ENCODE measurements around the gene KCNMA1. TPM values are rescaled to one million over a fixed set of nuclear protein-coding genes. Genes with fewer than 3 reads are reported as not detected.
"Not testable (repeated sequence)": the region's sequence is repeated elsewhere in the genome, so short reads cannot be mapped to it uniquely, and the experiment has no call there.

KCNMA1 gene
- polyA plus RNA-seq, 1 donor: 15.2 TPM

GRCh38 chr10:77603534-77603927, 34.1 kb downstream of the KCNMA1 start:
- no peak for DNase-seq

GRCh38 chr10:77602913-77603533, 34.6 kb downstream of the KCNMA1 start:
- no peak for DNase-seq

GRCh38 chr10:77602231-77602912, 35.2 kb downstream of the KCNMA1 start:
- no peak for DNase-seq

GRCh38 chr10:77601488-77601887, 36.1 kb downstream of the KCNMA1 start:
- no peak for DNase-seq

- DNase-seq: no peak
Observed at GRCh38 chr10:77600640-77601039, 37.0 kb downstream of the KCNMA1 start.

GRCh38 chr10:77599651-77600050, 38.0 kb downstream of the KCNMA1 start:
- no peak for DNase-seq

GRCh38 chr10:77598606-77599005, 39.0 kb downstream of the KCNMA1 start:
- DNase-seq: no peak

GRCh38 chr10:77597560-77597959, 40.0 kb downstream of the KCNMA1 start:
- no peak for DNase-seq

GRCh38 chr10:77594471-77594783, 43.2 kb downstream of the KCNMA1 start:
- no peak for DNase-seq

GRCh38 chr10:77593771-77594470, 43.7 kb downstream of the KCNMA1 start:
- DNase-seq: no peak

GRCh38 chr10:77592946-77593636, 44.5 kb downstream of the KCNMA1 start:
- no peak for DNase-seq

GRCh38 chr10:77592510-77592909, 45.1 kb downstream of the KCNMA1 start:
- DNase-seq: no peak

GRCh38 chr10:77591238-77591880, 46.2 kb downstream of the KCNMA1 start:
- no peak for DNase-seq

- no peak for DNase-seq
Observed at GRCh38 chr10:77590344-77591237, 47.0 kb downstream of the KCNMA1 start.

GRCh38 chr10:77589703-77590102, 47.9 kb downstream of the KCNMA1 start:
- not testable (repeated sequence) for DNase-seq

- no peak for DNase-seq
Observed at GRCh38 chr10:77588886-77589285, 48.7 kb downstream of the KCNMA1 start.

GRCh38 chr10:77587416-77587790, 50.2 kb downstream of the KCNMA1 start:
- DNase-seq: no peak

- DNase-seq: no peak
Observed at GRCh38 chr10:77586719-77587415, 50.7 kb downstream of the KCNMA1 start.

- DNase-seq: no peak
Observed at GRCh38 chr10:77584938-77585337, 52.7 kb downstream of the KCNMA1 start.

GRCh38 chr10:77583527-77583926, 54.1 kb downstream of the KCNMA1 start:
- no peak for DNase-seq

- no peak for DNase-seq
Observed at GRCh38 chr10:77582710-77583115, 54.9 kb downstream of the KCNMA1 start.

Data from hindlimb muscle (tissue), 1 donor.